HUES64 (cell line): ENCODE results near the gene IQUB. TPM values are rescaled to one million over a fixed set of nuclear protein-coding genes. Genes with fewer than 3 reads are reported as not detected.
A peak's percentile ranks its signal among the peaks of the same experiment; 100 is the strongest.

Experiments used
- H3K27ac ChIP-seq: 2 replicates; pipeline ENCODE4 v1.7.0; 2013; ENCODE audit warnings: low read depth, low read length, inconsistent platforms
- H3K27me3 ChIP-seq: 2 replicates; pipeline ENCODE4 v1.6.1; 2013; ENCODE audit warnings: mild to moderate bottlenecking, low read length; ENCODE audit not compliant: insufficient read depth
- H3K36me3 ChIP-seq: 2 replicates; pipeline ENCODE4 v1.6.1; 2013; ENCODE audit warnings: mild to moderate bottlenecking, low read length; ENCODE audit not compliant: insufficient read depth
- H3K4me1 ChIP-seq: 2 replicates; pipeline ENCODE4 v1.6.1; 2013; ENCODE audit warnings: mild to moderate bottlenecking, low read length, moderate library complexity; ENCODE audit not compliant: insufficient read depth
- H3K4me3 ChIP-seq: 2 replicates; pipeline ENCODE4 v1.5.1; 2013; ENCODE audit warnings: mild to moderate bottlenecking, low read length, moderate library complexity
- H3K9ac ChIP-seq: 2 replicates; pipeline ENCODE4 v1.6.1; 2013; ENCODE audit warnings: mild to moderate bottlenecking, low read depth, low read length
- H3K9me3 ChIP-seq: 2 replicates; pipeline ENCODE4 v1.6.1; 2013; ENCODE audit warnings: low read depth, low read length; ENCODE audit not compliant: insufficient read depth
- WGBS: fragments of 150-250, 120-280 bp; methylation state at CpG from one replicate; pipeline ENCODE4 v1.1.7; 2013; ENCODE audit warnings: missing lambda C conversion rate; 5-methylcytosine and 5-hydroxymethylcytosine counted together
- polyA plus RNA-seq, 2 experiments: library from polyadenylated mRNA; stranded (reverse); fragments of 50-300 nt; gene quantifications; one replicate each; pipeline ENCODE4 v1.2.3, GENCODE V29; 2013

The IQUB gene
- polyA plus RNA-seq (2013, experiment 1 of 2): 0.40 TPM
- polyA plus RNA-seq (2013, experiment 2 of 2): 0.32 TPM

DNA sequence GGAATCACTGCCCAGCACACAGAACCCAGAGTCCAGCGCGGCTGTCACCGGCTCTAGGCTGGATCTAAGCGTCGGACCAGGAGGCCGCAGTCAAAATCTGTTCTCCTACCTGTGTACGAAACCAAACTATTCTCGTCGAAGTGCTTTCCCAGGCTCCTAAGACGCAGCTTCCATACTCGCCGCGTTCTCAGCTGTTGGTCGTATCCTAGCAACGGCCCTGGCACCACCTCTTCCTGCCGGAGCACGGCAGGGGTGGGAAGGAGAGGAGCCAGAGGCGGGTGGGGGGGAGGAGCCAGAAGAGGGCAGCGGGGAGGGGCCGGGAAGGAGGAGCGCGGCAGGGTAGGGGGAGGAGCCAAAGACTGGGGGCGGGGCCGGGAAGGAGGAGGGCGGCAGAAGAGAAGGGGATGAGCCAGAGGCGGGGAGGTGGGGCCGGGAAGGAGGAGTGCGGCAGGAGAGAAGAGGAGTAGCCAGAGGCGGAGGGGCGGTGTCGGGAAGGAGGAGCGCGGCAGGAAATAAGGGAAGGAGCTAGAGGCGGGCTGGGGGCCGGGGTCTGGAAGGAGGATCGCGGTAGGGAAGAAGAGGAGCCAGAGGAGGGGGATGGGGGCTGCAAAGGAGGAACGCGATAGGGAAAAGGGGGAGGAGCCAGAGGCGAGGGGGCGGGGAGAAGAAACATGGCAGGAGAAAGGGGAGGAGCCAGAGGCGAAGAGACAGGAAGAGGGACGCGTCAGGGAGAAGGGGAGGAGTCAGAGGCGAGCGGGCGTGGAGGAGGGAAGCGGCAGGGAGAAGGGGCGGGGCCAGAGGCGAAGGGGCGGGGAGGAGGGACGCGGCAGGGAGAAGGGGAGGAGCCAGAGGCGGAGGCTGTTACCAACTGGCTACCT is at the start of gene IQUB:
IQUB (minus strand) TSS at position 213 of the 878 bp plus-strand sequence. CDS start 22,255 bp downstream, outside the sequence.
- H3K4me1 ChIP-seq: peaks cover 12% of the 10 kb centered on the region
- H3K9ac ChIP-seq: peak within 1 kb of the TSS; percentile 23; the same call in 1 of the 2 replicates
- no peak within 1 kb of the TSS for H3K27ac ChIP-seq
- H3K36me3 ChIP-seq: no peaks in the 10 kb centered on the region
- peak within 1 kb of the TSS; percentile 80 for H3K4me3 ChIP-seq
- peaks cover 19% of the 10 kb centered on the region for H3K27me3 ChIP-seq
- WGBS: 1% methylated on average over 54 of the region's 54 CpGs
- H3K9me3 ChIP-seq: no peaks in the 10 kb centered on the region

DNA sequence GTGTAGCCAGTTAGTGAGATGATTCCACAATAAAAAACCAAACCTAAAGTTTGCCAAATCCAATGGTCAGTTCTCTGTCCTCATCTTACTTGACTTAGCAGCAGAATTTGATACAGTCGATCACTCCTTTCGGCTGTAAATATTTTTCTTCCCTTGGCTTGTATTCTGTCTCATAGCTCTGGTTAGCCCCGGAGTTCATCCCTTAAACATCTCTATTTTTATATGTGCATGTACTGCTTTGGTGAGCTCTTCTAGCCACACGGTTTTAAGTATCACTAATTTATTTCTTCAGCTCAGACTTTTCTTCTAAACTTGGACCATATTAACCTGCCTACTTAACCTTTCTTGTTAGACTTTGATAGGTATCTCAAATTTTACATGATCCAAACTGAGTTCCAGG is 49.4 kb upstream of the IQUB start:
- WGBS: 90% methylated on average over 4 of the region's 4 CpGs
- Histone ChIP-seq H3K9me3 (no peaks in the 10 kb centered on the region), H3K4me1 (0 out of 2 replicates have a peak, but pooled peaks cover 11% of the 10 kb centered on the region), H3K9ac (no peak overlapping the region), H3K36me3 (no peaks in the 10 kb centered on the region), H3K27ac (no peak overlapping the region), H3K4me3 (no peak overlapping the region), H3K27me3 (no peaks in the 10 kb centered on the region)

DNA sequence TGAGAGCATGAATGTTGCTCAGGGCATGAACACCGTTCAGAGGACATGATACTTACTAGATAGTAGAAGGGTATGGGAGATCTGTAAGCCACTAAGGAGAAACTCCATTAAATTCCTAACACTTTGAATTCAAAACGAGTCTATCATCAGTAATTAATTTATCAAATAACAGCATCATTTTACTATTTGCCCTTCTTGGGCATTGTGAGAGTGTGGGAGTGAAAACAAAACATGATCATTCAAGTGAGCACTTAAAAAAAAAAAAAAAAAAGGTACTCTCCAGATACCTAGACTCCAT is 46.7 kb upstream of the IQUB start:
- H3K27ac ChIP-seq: no peak overlapping the region
- H3K36me3 ChIP-seq: no peaks in the 10 kb centered on the region
- H3K9me3 ChIP-seq: no peaks in the 10 kb centered on the region
- 0 out of 2 replicates have a peak, but pooled peaks cover 11% of the 10 kb centered on the region for H3K4me1 ChIP-seq
- no peaks in the 10 kb centered on the region for H3K27me3 ChIP-seq
- 18% methylated on average over 1 of the region's 2 CpGs for WGBS
- H3K9ac ChIP-seq: no peak overlapping the region
- no peak overlapping the region for H3K4me3 ChIP-seq

DNA sequence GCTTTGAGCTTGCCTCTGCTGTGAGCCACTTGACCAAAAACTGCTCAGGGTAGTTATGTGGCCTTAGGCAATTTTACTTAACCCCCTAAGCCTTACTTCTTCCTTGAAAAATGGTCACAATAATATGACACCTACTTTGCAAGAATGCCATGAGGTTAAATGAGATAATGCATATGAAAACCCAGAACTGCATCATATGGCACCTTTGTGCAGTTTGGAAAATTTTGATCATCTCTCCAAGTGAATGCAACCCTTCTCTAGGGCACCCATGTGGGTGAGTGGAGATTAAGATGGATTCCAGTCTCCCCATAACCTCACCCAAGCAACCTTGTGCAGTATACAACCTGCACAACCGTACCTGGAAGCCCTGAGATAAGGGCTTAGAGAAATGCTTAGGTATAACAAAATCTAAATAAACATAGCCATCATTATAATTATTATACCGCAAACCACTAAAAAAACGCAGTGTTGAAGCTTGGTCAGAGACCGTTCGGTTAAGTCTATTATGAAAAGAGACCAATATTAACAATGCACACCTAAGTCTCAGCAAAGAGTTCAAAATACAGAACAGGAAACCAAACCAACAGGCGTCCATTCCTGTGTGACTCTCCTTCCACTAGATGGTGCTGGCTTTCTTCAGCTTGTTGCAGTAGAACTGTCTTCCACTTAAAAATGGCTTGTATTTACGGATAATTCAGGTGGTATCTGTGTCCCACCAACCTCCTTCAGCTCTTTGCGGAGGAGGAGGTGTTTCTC is 46.2 kb upstream of the IQUB start:
- no peak overlapping the region for H3K27ac ChIP-seq
- no peaks in the 10 kb centered on the region for H3K36me3 ChIP-seq
- H3K9me3 ChIP-seq: no peaks in the 10 kb centered on the region
- no peak overlapping the region for H3K4me3 ChIP-seq
- H3K9ac ChIP-seq: no peak overlapping the region
- H3K4me1 ChIP-seq: peaks cover 14% of the 10 kb centered on the region
- 40% methylated on average over 7 of the region's 8 CpGs for WGBS
- H3K27me3 ChIP-seq: no peaks in the 10 kb centered on the region

DNA sequence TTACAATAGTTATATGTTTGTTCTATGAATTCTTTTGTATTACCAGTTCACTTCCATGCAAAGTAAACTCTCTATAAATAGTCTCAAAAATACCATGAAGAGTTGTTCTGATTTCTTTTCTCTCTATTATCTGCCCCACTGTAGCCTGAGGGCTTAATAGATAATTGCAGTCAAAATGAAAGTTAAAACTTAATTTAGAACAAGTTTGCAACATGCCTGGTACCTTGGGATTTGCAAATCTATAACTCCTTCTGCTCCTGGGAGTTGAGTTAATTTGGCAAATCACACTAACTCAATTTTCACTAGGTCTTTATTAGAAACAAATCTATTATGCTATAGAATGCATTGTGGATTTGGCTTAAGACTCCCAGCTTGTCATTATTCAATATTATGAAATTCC is 45.0 kb upstream of the IQUB start:
- Histone ChIP-seq H3K27me3 (no peaks in the 10 kb centered on the region), H3K27ac (no peak overlapping the region), H3K4me1 (peaks cover 25% of the 10 kb centered on the region), H3K36me3 (no peaks in the 10 kb centered on the region), H3K9ac (no peak overlapping the region), H3K4me3 (no peak overlapping the region), H3K9me3 (no peaks in the 10 kb centered on the region)

DNA sequence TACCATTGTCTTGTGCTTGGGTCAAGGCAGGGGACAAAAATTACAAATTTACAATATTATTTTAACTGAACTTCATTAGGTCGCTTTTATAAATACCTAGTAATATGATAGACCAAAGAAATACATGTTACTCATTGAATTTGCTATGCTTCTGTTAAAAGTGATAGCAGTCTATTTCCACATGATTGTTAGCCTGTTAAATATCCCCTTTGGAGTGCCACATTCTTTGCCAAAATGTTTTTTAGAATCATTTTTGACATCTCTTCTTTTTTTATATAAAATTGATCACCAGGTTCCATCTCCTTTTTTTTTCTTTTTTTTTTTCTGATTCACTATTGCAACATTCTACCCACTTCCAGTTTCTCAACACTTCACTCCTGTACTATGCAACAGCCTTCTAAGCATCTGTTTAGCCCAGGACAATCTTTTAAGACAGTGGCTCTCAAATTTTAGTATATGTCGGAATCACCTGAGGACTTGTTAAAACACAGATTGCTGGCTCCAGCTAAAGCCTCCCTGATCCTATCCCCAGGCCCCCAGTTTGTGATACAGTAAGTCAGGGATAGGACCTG is 39.6 kb upstream of the IQUB start:
- peaks cover 30% of the 10 kb centered on the region for H3K4me1 ChIP-seq
- WGBS: 91% methylated on average over 1 of the region's 2 CpGs
- no peak overlapping the region for H3K4me3 ChIP-seq
- no peak overlapping the region for H3K27ac ChIP-seq
- no peaks in the 10 kb centered on the region for H3K9me3 ChIP-seq
- no peaks in the 10 kb centered on the region for H3K27me3 ChIP-seq
- no peaks in the 10 kb centered on the region for H3K36me3 ChIP-seq
- no peak overlapping the region for H3K9ac ChIP-seq

DNA sequence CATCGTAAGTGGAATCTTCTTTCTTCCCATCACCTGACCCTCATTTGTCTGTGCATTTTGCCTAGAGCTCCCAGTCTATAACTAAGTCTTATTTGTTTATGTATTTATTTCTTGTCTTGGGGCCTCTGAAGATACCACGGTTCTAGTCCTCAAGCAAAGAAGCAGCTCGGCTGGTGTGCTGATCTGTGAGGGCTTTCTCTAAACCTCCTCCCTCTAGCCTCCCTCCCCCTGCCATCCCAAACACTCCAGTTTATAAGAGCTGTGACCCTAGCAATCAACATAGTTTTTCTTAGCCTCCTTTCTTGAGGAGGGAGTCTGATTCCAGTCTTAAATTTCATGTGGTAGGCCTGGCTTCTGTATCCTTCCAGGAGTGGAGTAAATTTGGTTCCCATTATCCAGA is 38.9 kb upstream of the IQUB start:
- H3K9ac ChIP-seq: no peak overlapping the region
- WGBS: 69% methylated on average over 2 of the region's 3 CpGs
- H3K4me1 ChIP-seq: peaks cover 30% of the 10 kb centered on the region
- no peaks in the 10 kb centered on the region for H3K9me3 ChIP-seq
- H3K4me3 ChIP-seq: no peak overlapping the region
- H3K27ac ChIP-seq: no peak overlapping the region; the same call in 1 of the 2 replicates
- H3K27me3 ChIP-seq: no peaks in the 10 kb centered on the region
- H3K36me3 ChIP-seq: no peaks in the 10 kb centered on the region

DNA sequence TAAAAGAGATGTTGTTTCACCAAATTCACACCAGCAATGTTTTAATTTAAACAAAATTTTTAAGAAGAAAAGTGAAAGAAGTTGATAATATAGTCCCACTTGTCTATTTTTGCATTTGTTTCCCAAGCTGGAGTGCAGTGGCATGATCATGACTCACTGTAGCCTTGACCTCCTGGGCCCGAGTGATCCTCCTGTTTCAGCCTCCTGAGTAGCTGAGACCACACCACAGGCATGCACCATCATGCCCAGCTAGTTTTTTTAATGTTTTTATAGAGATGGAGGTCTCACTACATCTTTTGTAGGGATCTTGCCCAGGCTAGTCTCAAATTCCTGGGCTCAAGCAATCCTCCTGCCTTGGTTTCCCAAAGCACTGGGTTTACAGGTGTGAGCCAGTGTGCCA is 37.3 kb upstream of the IQUB start:
- Histone ChIP-seq H3K27ac (no peak overlapping the region), H3K9me3 (no peaks in the 10 kb centered on the region), H3K4me3 (no peak overlapping the region), H3K4me1 (peaks cover 30% of the 10 kb centered on the region), H3K9ac (no peak overlapping the region), H3K27me3 (no peaks in the 10 kb centered on the region), H3K36me3 (no peaks in the 10 kb centered on the region)
- WGBS: 96% methylated on average over 1 of the region's 1 CpG

DNA sequence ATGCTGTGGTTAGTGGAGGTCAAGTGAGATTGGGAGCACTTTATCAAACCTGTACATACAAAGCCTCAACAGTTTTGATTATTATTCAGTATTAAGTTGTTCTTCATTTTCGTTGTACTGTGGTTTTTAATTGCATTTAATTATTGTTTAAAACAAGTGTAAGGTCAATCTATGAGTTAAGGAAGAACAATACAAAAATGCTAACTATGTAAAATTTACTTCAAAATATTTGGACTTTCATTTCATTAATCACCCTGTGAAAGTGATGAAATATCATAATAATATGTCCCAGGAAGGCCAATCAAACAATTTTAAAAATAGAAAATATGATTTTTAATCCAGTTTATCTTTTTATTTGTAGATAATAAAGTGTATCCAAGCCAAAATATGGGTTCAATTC is 36.8 kb upstream of the IQUB start:
- Histone ChIP-seq H3K9me3 (no peaks in the 10 kb centered on the region), H3K9ac (no peak overlapping the region), H3K27me3 (no peaks in the 10 kb centered on the region), H3K4me3 (no peak overlapping the region), H3K36me3 (no peaks in the 10 kb centered on the region), H3K4me1 (peaks cover 30% of the 10 kb centered on the region), H3K27ac (no peak overlapping the region)
- WGBS: no CpG with 5 or more reads among the region's 1 CpG

DNA sequence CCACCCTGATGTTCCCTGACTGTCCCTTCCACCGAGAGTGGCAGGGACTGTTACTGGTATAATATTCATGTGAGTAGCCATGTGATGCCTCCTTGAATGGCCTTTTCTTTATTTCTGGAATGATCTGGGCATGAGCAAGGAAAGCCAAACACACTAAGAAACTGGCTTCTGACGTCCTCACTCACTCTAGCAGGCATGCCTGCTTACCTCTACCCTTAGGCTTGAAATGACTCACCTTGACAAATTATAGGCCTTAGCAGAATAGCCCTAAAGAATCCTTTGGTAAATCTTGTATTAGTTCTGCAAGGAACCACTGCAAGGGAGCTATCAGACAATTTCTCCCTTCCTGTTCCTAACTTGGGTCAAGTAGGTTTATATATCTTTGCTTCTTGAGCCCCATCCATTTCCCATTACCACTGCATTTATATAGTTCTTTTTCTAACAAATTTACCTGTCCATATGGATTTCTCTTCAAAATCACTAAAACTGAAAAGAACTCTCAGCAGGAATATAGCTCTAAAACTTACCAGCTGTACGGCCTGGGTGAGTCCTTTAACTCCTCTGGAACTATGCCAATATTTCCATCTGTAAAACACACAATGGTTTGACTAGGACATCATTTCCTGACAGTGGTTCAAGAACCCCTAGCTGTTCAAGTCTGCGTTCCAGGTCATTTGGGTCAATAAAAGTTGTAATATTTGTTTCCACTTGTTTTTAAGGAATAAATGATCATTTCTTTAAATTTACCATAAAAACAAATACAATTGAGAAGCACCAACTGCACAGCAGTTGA is 36.2 kb upstream of the IQUB start:
- WGBS: 91% methylated on average over 4 of the region's 4 CpGs
- H3K36me3 ChIP-seq: no peaks in the 10 kb centered on the region
- H3K9ac ChIP-seq: no peak overlapping the region
- H3K27me3 ChIP-seq: no peaks in the 10 kb centered on the region
- H3K4me1 ChIP-seq: peaks cover 27% of the 10 kb centered on the region
- H3K9me3 ChIP-seq: no peaks in the 10 kb centered on the region
- no peak overlapping the region for H3K27ac ChIP-seq
- H3K4me3 ChIP-seq: no peak overlapping the region
